ENCODE data around the gene KCNJ14.

Gene KCNJ14

DNA sequence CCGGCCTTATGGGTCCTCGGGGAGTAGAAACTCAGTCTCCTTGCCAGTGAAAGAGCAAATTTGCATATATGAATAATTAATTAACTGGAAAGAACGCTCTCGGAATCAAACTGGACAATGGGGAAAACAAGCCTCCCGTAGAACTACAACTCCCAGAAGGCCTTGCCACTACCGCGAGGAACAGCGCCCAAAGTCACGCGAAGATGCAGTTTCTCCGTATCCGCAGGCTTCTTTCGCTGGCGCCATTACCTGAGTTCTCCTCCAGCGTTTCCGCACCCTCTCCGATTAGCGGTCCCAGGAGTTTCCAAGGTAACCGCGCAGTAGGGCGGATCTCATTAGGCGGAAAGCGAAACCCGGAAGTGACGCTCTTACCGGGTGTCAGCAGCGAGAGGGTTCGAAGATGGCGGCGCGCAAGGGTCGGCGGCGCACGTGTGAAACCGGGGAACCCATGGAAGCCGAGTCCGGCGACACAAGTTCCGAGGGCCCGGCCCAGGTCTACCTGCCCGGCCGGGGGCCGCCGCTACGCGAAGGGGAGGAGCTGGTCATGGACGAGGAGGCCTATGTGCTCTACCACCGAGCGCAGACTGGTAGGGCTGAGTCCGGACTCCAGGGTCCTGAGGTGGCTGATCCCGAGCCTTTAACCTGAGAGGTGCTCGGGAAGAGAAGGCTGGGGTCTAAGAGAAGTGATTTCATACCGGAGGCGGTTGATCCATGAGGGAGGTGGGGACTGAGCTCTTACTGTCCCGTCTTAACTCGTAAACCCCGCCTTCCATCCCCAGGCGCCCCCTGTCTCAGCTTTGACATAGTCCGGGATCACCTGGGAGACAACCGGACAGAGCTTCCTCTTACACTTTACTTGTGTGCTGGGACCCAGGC lies 9.5 kb upstream of the KCNJ14 start, which contains the start of gene GRWD1:
Gene GRWD1 (plus strand): TSS at position 378 of the 876 bp plus-strand sequence. CDS start 23 bp downstream, at position 401.
- DNase-seq, result peak; percentile 91

DNA sequence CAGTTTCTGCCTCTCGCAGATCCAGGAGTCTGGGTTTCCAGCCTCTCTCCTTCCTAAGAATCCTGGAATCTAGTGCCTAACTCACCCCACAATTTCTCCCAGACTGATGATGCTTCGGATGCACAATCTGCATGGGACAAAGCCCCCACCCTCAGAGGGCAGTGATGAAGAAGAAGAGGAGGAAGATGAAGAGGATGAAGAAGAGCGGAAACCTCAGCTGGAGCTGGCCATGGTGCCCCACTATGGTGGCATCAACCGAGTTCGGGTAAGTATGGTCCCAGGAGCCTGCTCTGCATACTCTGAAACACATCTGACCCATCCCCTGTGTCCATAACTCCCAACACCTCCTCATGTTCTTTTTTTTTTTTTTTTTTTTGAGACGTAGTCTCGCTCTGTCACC lies 8.8 kb upstream of the KCNJ14 start:
- DNase-seq, result no peak

DNA sequence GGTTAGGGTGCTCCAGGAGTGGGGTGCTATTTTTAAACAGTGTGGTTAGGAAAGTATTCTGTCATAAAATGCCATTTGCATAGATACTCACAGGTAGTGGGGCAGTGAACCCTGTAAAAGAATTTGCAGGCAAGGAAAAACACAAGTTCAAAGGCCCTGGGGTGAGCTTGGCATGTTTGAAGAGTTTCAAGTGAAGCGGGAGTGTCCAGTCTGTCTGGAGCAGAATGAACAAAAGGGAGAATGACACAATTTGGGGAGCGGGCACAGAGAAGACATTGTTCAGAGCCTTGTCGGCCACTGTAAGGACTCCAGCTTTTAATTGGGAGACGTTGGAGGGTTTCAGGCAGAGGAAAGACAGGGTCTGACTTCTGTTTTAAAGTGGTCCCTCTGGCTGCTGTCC lies 6.8 kb upstream of the KCNJ14 start:
- DNase-seq, result no peak

DNA sequence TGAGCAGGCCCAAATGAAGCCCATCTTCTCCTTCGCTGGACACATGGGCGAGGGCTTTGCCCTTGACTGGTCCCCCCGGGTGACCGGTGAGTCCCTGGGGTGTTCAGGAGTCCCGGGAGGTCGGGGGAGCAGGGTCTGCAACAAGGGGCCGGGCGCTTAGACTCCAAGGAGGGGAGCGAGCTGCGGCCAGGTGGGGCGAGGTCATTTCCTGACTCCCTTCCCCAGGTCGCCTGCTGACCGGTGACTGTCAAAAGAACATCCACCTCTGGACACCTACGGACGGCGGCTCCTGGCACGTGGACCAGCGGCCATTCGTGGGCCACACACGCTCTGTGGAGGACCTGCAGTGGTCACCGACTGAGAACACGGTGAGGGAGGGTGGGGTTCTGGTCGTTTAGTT lies 4.9 kb upstream of the KCNJ14 start:
- DNase-seq, result no peak

DNA sequence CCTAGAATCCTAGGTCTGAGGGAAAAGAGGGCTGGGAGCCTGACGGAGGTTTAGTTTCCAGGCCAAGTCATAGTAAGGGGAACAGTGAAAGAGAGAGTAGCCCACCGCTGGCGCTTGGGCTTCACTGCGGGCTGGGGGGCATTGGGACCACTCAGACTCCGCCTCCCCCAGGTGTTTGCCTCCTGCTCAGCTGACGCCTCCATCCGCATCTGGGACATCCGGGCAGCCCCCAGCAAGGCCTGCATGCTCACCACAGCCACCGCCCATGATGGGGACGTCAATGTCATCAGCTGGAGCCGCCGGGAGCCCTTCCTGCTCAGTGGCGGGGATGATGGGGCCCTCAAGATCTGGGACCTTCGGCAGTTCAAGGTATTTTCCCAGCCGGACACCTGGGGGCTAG lies 4.5 kb upstream of the KCNJ14 start:
- DNase-seq, result no peak

DNA sequence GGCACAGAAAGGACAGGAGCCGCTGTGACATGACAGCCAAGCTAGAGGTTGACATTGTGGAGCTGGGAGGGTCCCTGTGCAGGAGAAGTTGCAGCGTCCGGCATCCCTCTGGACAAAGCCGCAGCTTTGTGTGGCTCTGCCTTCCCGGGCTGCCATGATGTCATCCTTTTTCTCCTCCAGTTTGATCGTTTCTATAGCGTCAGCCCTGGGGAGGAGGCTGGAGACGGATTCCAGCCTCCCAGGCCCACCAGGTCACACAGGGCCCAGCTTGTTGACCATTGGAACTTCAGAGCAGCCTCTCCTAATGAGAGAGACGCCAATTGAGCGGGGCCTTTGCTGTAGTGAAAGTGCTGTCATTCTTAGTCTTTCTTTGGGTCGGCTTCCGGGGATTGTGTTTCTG lies 3.8 kb upstream of the KCNJ14 start:
- DNase-seq, result no peak

DNA sequence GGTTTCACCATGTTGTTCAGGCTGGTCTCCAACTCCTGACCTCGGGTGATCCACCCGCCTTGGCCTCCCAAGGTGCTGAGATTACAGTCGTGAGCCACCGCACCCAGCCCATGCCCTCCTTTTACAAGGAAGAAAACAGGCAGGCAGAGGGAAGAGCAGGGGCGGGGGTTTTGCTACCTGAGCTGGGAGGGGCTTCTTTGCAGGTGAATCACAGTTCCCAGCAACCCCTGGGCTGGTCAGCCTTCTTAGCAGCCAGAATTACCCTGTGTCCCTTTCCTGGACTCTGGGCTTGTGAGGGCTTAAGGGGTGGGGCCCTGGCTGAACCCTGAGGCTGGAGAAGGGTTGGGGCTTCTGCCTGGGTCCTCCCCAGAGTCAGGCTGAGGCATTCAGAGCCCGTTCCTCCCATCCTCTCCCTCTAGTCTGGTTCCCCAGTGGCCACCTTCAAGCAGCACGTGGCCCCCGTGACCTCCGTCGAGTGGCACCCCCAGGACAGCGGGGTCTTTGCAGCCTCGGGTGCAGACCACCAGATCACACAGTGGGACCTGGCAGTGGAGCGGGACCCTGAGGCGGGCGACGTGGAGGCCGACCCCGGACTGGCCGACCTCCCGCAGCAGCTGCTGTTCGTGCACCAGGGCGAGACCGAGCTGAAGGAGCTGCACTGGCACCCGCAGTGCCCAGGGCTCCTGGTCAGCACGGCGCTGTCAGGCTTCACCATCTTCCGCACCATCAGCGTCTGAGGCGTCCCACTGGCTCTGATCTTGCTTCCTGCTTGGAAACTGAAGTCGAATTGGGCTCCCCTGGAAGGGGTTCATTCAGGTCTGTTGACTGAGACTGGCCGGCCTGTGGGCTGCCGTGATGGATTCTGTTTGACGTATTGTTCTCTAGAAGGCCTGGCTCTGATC lies 2.8 kb upstream of the KCNJ14 start:
- DNase-seq, result no peak

DNA sequence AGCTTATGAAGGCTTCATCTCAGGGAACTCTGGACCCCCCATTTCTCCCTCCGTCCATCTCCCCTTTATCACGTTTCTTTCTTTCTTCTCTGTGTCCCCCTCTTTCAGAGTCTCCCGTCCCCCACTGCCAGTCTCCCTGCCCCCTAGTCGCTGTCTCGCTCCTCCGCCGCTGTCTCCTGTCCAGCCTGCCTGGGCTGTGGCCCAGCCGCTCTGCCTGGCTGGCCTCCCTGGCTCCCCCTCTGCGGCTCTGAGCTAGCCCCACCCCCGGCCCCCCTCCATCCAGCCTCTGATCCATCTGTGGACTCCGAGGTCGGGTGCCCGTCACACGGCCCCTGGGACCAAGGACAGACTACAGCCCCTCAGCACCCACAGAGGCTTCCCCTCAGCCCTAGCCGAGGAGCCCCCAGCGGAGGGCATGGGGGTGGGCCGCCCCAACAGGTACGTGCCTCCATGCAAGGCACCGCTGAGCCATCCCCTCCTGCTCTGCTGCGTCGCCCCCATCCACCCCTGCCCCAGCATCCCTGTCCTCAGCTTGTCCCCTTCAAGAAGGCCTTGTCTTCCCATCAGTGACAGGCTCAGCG lies 1.1 kb upstream of the KCNJ14 start:
- DNase-seq, result no peak

DNA sequence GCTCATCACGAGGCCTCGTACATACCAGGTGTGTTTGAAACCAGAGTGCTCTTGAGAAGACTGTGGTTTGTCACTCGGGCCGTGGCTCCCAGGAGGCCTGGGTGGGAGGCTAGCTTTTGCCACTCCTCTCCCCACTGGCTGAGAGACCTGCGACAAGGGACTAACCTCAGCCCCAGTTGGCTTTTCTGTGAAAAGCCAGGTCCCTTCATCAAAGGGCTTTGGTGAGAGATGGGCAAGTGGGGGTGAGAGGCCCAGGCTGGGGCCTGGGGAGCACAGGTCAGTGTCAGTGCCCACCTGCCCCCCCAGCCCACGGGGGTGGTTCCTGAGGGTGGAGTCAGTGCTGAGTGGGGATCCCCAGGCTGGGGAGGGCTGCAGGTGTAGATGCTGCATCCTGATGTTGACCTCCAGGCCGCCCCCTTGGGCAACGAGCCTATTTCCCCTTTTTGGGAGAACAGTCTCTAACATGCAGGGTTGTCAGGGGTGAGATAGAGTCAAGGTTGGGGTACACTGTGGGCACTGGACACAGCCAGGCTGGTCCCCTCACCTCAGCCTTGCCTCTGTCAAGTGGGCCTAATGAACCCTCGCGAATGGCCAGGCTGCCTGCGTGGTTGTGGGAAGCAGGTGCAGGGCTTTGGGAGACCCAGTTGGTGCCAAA lies 661 bp downstream of the KCNJ14 start:
- no peak for DNase-seq

DNA sequence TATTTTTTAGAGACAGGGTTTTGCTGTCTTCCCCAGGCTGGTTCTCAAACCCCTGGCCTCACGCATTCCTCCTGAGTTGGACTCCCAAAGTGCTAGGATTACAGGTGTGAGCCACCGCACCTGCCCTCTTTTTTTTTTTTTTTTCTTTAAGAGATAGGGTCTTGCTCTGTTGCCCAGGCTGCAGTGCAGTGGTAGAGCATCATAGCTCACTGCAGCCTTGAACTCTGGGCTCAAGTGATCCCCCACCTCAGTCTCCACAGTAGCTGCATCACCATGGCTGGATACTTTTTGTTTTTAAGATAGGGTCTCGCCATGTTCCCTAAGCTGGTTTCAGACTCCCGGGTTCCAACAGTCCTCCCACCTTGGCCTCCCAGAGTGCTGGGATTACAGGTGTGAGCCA lies 1.5 kb downstream of the KCNJ14 start:
- no peak for DNase-seq

DNA sequence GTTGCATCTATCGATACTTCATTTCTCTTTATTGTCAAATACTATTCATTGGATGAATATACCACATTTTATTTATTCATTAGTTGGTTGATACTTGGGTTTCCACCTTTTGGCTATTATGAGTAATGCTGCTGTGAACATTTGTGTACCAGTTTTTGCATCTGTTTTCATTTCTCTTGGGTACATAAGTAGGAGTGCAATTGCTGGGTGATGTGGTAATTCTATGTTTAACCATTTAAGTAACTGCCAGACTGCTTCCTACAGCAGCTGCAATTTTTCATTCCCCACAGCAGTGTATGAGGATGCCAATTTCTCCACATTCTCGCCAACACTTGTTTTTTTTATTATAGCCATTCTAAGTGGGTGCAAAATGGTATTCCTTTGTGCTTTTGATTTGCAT lies 2.6 kb downstream of the KCNJ14 start:
- no peak for DNase-seq

DNA sequence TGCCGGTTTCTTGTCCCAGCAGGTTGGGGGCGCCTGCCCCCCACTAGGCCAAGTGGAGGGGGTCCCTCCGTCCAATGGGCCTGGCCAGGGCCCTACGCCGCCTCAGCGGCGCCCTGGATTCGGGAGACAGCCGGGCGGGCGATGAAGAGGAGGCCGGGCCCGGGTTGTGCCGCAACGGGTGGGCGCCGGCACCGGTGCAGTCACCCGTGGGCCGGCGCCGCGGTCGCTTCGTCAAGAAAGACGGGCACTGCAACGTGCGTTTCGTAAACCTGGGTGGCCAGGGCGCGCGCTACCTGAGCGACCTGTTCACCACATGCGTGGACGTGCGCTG lies 6.2 kb downstream of the KCNJ14 start:
- no peak for DNase-seq

DNA sequence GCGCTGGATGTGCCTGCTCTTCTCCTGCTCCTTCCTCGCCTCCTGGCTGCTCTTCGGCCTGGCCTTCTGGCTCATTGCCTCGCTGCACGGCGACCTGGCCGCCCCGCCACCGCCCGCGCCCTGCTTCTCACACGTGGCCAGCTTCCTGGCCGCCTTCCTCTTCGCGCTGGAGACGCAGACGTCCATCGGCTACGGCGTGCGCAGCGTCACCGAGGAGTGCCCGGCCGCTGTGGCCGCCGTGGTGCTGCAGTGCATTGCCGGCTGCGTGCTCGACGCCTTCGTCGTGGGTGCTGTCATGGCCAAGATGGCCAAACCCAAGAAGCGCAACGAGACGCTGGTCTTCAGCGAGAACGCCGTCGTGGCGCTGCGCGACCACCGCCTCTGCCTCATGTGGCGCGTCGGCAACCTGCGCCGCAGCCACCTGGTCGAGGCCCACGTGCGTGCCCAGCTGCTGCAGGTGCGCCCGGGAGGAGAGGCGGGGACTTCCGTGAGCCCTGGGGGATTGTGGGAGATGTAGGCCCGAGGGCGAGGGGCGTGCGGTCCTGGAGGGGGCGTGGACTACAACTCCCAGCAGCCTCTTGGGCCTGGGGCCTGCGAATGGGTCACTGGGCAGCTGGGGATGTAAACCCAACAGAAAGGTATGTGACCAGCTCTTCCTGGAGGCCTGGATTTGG lies 6.7 kb downstream of the KCNJ14 start:
- no peak for DNase-seq

DNA sequence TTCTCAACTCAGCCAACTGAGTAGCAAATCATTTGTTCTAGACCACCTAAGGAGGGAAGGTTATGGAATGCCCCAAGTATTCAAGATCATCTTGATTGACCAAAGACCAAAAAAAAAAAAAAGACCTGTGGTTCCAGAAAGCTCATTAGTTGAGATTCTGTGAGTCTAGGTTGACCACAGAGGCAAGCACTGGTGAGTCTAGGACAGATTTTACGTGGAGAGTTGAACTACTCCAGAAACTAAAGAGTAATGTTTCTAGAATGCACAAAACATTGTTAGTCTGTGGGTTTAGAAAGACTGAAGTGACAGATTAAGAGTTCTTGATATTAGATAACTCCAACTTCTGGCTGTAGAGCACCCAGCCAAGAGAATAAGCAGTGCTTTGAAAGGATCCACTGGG lies 9.8 kb downstream of the KCNJ14 start:
- DNase-seq, result no peak

DNA sequence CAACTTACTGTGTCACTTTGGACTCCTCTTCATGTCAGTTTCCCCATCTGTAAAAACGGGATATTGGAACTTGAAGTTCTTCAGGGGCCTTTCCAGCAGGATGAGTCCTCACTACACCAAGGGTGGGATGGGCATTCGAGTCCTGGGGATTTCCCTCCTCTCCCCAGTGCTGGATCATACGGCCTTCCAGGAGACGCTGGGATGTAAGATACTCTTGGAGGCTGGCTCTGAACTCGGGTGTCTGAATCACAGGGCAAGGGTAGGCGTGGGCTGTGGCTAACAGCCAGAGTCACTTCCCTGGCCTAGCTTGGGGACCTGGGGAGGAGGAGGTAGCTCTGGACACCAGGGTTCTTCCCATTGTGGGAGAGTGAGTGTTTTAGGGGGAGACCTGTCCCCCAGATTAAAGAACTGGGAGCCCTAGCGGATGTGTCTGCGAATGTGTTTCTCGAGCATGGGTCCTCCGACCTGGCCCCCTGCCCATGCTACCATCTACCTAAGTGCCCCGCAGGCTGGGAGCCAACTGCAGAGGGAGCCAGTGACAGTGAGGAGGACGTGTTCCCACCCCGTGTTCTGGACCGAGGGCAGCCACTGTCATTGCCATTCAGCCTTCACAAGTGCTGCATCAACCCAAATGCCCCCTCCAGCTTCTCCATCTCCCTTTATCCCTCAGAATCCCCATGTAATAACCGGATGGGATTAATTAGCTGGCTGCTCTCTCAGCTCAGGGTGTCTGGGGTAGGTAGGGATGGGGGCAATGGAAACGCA lies 11.4 kb downstream of the KCNJ14 start:
- no peak for DNase-seq

DNA sequence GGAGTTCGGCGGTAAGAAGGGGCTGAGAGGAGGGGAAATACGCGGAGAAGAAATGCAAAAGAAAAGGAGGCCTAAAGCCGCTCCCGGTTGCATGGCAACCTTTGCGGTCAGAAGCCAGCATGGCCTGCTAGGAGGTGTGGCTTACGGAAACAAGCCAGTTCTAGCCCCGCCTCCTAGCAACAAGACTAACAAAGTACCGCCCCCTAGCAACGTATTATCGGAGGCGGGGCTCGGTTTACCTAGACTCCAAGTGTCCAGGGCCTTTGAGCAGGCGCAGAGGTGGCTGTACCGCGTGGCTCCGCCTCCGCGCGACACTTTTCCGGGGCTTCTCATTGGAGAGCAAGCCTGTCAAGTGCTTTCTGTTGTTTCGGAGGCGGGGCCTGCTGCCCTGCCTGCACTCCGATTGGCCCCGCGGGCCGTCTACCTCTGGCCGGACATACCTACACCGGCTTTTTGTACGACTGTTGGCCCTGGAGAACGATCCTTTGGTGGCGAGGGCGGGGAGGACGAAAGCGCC lies 13.5 kb downstream of the KCNJ14 start:
- DNase-seq, result peak; percentile 99

DNA sequence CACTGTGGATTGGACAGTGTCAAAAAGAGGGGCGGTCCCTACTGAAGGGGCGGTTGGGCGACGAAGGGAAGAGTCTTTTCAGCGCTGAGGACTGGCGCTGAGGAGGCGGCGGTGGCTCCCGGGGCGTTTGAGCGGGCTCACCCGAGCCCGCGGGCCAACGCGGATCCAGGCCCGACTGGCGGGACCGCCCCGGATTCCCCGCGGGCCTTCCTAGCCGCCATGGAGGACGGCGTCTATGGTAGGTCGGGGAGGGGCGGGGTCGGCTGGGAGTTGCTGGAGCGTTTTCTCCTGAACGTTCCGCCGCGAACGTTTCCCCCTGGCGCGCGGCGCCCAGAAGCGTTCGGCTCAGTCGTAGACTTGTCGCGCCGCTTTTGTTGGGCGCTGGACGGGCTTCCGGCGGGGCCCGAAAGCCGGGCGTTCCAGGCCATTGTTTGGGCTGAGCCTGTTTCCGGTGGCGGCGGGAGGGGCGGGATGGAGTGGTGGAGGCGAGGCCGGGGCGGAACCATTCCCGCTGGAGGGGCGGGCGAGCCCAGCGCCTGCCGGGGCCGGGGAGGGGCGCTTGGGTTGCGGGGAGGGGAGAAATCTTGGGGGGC lies 14.0 kb downstream of the KCNJ14 start, which contains the start of gene CYTH2:
Gene CYTH2 (plus strand): TSS at position 81 of the 593 bp plus-strand sequence. CDS start 139 bp downstream, at position 220.
- DNase-seq, result peak; percentile 92

DNA sequence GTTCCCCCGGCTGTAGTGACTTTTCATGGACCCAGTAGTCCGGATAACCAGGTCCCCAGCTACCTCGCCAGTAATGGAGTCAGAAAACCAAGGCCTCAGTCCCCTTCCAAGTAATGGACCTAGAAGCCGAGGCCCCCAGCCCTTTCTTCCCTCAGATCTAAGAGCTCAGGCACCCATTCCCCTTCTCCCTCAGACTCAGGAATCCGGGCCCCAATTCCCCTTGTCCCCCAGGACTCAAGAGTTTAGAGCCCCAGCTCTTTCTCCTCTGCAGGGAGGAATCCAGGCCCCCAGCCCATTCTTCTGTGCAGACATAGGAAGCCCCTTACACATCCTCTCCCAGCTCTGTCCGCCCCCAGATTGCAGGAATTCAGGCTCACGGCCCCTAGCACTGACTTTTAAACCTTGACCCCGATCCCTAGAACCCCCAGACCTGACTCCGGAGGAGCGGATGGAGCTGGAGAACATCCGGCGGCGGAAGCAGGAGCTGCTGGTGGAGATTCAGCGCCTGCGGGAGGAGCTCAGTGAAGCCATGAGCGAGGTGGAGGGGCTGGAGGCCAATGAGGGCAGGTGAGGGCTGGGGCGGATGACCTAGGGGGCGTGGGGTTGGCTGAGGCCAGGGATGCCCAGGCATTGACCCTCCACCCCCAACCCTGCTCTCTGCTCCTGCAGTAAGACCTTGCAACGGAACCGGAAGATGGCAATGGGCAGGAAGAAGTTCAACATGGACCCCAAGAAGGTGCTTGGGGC lies 14.7 kb downstream of the KCNJ14 start:
- no peak for DNase-seq

DNA sequence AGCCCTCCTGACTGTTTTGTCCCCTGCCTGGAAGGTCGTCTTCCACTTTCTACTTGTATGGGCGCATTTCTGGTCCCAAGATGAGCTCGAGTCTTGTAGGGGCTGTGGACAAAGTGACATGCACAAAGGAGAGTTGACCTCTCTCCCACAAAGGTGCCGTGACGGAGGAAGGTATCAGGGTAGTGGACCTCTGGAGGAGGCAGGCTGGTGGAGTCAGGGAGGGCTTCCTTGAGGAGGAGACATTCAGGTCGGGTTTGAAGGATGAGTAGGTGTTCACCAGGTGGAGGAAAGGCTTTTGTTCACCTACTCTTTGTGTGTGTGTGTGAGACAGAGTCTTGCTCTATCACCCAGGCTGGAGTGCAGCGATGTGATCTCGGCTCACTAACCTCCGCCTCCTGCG lies 15.5 kb downstream of the KCNJ14 start:
- no peak for DNase-seq

DNA sequence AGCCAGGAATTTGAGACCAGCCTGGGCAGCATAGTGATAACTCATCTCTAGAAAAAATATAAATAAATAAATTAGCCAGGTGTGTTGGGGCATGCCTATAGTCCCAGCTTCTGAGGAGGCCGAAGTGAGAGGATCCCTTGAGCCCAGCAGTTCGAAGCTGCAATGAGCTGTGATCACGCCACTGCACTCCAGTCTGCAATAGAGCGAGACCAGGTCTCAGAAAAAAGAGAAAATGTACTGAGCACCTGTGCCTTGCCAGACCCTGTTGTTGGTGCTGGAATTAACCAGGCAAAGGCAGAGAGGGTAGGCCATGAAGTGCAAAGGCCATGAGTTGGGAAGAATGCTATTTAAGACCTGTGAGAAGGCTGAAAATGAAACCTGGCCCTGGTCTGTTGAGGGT lies 16.5 kb downstream of the KCNJ14 start:
- no peak for DNase-seq

Data from right forelimb (tissue), 1 donor.